Stimulated activated naive CD8-positive, alpha-beta T cell treated with anti-CD3 and anti-CD28 coated beads, Interleukin-15, Interleukin-2, amounts not matched to agents 100 U/mL and 50 U/mL, for 24 hours (primary cell): ENCODE results near the gene EMC10.

Source experiments
- ATAC-seq: fragments of 150-1000 bp; cut with Tn5 transposase; one replicate; pipeline ENCODE4 v1.10.0; 2021
- DNase-seq: peaks from one replicate; pipeline ENCODE4 v3.0.0; 2021

Gene EMC10

GRCh38 chr19:50478901-50479715, 2.8 kb downstream of the EMC10 start:
- DNase-seq, result peak; percentile 37
- ATAC-seq, result no peak

GRCh38 chr19:50479761-50480251, 3.5 kb downstream of the EMC10 start:
- ATAC-seq, result no peak
- no peak for DNase-seq

- DNase-seq, result no peak
- no peak for ATAC-seq
Measured at GRCh38 chr19:50480281-50481111, 4.2 kb downstream of the EMC10 start.

GRCh38 chr19:50481351-50482149, 5.2 kb downstream of the EMC10 start:
- DNase-seq (no peak), ATAC-seq (no peak)

- no peak for ATAC-seq
- no peak for DNase-seq
Measured at GRCh38 chr19:50482271-50482855, 6.1 kb downstream of the EMC10 start.

GRCh38 chr19:50482916-50483315, 6.6 kb downstream of the EMC10 start:
- no peak for DNase-seq
- no peak for ATAC-seq

GRCh38 chr19:50485284-50485955, 9.1 kb downstream of the EMC10 start:
- no peak for DNase-seq
- no peak for ATAC-seq

- peak; percentile 77 for DNase-seq
- no peak for ATAC-seq
Measured at GRCh38 chr19:50486823-50487515, 10.7 kb downstream of the EMC10 start.

GRCh38 chr19:50488389-50489194, 12.3 kb downstream of the EMC10 start:
- ATAC-seq, result no peak
- DNase-seq, result no peak

- DNase-seq (no peak), ATAC-seq (no peak)
Measured at GRCh38 chr19:50489461-50490011, 13.2 kb downstream of the EMC10 start.

GRCh38 chr19:50490411-50490811, 14.1 kb downstream of the EMC10 start:
- no peak for ATAC-seq

GRCh38 chr19:50490991-50491472, 14.7 kb downstream of the EMC10 start:
- ATAC-seq, result no peak
- DNase-seq, result no peak

More at GRCh38 chr19:50490411-50490811, 14.1 kb downstream of the EMC10 start:
- DNase-seq, result no peak

GRCh38 chr19:50492303-50493052, 16.2 kb downstream of the EMC10 start:
- peak; percentile 92 for ATAC-seq
- peak; percentile 63 for DNase-seq

- DNase-seq (no peak), ATAC-seq (no peak)
Measured at GRCh38 chr19:50493171-50493570, 16.9 kb downstream of the EMC10 start.

GRCh38 chr19:50494186-50495019, 18.1 kb downstream of the EMC10 start:
- DNase-seq (no peak), ATAC-seq (no peak)

- no peak for ATAC-seq
Measured at GRCh38 chr19:50495020-50495531, 18.8 kb downstream of the EMC10 start.

More at GRCh38 chr19:50495020-50495531, 18.8 kb downstream of the EMC10 start:
- no peak for DNase-seq
